ENCODE data around the gene PSRC1.

PSRC1 gene

GRCh38 chr1:109243221-109243620, 39.7 kb downstream of the PSRC1 start:
- DNase-seq, result no peak

- DNase-seq, result no peak
These were observed 40.6 kb downstream of the PSRC1 start for GRCh38 chr1:109242387-109242786.

- no peak for DNase-seq
These were observed 41.1 kb downstream of the PSRC1 start for GRCh38 chr1:109241841-109242345.

GRCh38 chr1:109241344-109241743, 41.6 kb downstream of the PSRC1 start:
- no peak for DNase-seq

- DNase-seq, result no peak
These were observed 42.5 kb downstream of the PSRC1 start for GRCh38 chr1:109240158-109241152.

- DNase-seq, result no peak
These were observed 43.4 kb downstream of the PSRC1 start for GRCh38 chr1:109239409-109240068.

- DNase-seq, result no peak
These were observed 43.9 kb downstream of the PSRC1 start for GRCh38 chr1:109239047-109239408.

- no peak for DNase-seq
These were observed 44.6 kb downstream of the PSRC1 start for GRCh38 chr1:109238382-109238781.

GRCh38 chr1:109237512-109237911, 45.4 kb downstream of the PSRC1 start:
- no peak for DNase-seq

GRCh38 chr1:109235137-109235536, 47.8 kb downstream of the PSRC1 start:
- no peak for DNase-seq

GRCh38 chr1:109231066-109231465, 51.9 kb downstream of the PSRC1 start:
- DNase-seq, result no peak
